Measurements from ENCODE around the gene TCF7L1.
A peak's percentile ranks its signal among the peaks of the same experiment; 100 is the strongest.
"Not testable (repeated sequence)": the region's sequence is repeated elsewhere in the genome, so short reads cannot be mapped to it uniquely, and the experiment has no call there.

TCF7L1 gene

GRCh38 chr2:85194780-85195480 is 61.7 kb downstream of the TCF7L1 start:
- H3K4me3 ChIP-seq (ENCODE audit: control insufficient read depth, low read depth, low read length): no peak overlapping the region
- DNase-seq (ENCODE audit: low read depth): no peak
- TF ChIP-seq, protein P1, sequence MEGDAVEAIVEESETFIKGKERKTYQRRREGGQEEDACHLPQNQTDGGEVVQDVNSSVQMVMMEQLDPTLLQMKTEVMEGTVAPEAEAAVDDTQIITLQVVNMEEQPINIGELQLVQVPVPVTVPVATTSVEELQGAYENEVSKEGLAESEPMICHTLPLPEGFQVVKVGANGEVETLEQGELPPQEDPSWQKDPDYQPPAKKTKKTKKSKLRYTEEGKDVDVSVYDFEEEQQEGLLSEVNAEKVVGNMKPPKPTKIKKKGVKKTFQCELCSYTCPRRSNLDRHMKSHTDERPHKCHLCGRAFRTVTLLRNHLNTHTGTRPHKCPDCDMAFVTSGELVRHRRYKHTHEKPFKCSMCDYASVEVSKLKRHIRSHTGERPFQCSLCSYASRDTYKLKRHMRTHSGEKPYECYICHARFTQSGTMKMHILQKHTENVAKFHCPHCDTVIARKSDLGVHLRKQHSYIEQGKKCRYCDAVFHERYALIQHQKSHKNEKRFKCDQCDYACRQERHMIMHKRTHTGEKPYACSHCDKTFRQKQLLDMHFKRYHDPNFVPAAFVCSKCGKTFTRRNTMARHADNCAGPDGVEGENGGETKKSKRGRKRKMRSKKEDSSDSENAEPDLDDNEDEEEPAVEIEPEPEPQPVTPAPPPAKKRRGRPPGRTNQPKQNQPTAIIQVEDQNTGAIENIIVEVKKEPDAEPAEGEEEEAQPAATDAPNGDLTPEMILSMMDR (IDR thresholded peaks at IDR 0.05; ENCODE audit: control insufficient read depth, insufficient read depth, low read depth, low read length, missing control alignments): no peak

DNA sequence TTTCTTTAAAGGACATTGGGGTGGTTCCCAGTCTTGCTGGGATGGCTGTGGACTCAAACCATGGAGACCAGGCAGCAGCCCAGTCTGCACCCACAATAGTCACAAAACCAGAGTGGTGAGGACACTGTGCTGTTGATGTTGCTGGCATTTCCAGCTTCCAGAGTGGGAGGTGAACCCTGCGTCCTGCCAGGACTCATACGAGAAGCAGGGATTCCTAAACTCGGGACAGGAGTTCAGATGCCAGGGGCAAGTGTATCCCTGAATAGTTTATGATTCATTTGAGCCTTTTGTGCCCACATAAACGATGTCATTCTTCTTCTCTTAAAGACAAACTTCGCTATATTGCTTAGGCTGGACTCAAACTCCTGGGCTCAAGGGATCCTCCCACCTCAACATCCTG is 62.8 kb downstream of the TCF7L1 start:
- no peak overlapping the region for H3K4me3 ChIP-seq (ENCODE audit: control insufficient read depth, low read depth, low read length)
- TF ChIP-seq, protein P1 (IDR thresholded peaks at IDR 0.05; ENCODE audit: control insufficient read depth, insufficient read depth, low read depth, low read length, missing control alignments): no peak
- no peak for DNase-seq (ENCODE audit: low read depth)

- H3K4me3 ChIP-seq (ENCODE audit: control insufficient read depth, low read depth, low read length): no peak overlapping the region
- TF ChIP-seq, protein P1 (IDR thresholded peaks at IDR 0.05; ENCODE audit: control insufficient read depth, insufficient read depth, low read depth, low read length, missing control alignments): no peak
- DNase-seq (ENCODE audit: low read depth): peak; percentile 51
These were observed 66.5 kb downstream of the TCF7L1 start for GRCh38 chr2:85199698-85200097.

- DNase-seq (ENCODE audit: low read depth): no peak
- TF ChIP-seq, protein P1 (IDR thresholded peaks at IDR 0.05; ENCODE audit: control insufficient read depth, insufficient read depth, low read depth, low read length, missing control alignments): no peak
- H3K4me3 ChIP-seq (ENCODE audit: control insufficient read depth, low read depth, low read length): no peak overlapping the region
These were observed 76.7 kb downstream of the TCF7L1 start for GRCh38 chr2:85209887-85210286.

DNA sequence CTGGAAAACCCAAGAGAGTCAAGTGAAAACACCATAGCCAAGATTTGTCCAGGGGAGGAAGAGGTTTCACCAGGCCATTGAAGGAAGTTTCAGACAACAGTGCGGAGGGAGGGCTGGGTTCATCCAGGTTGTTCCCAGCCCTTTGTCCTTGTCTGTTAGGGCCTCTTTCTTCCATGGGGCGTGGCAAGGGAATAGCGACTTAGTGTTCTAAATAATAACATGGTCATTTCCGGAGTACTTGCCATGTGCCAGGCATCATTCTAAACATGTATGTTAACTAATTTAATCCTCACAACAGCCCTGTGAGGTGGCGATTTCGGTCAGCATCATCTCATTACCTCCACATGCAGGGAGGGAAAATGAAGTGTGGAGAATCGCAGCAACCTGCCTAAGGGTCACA is 77.3 kb downstream of the TCF7L1 start:
- H3K4me3 ChIP-seq (ENCODE audit: control insufficient read depth, low read depth, low read length): no peak overlapping the region
- TF ChIP-seq, protein P1 (IDR thresholded peaks at IDR 0.05; ENCODE audit: control insufficient read depth, insufficient read depth, low read depth, low read length, missing control alignments): no peak
- DNase-seq (ENCODE audit: low read depth): no peak

- H3K4me3 ChIP-seq (ENCODE audit: control insufficient read depth, low read depth, low read length); DNase-seq (ENCODE audit: low read depth): not testable (repeated sequence)
These were observed 78.4 kb downstream of the TCF7L1 start for GRCh38 chr2:85211606-85212005.

DNA sequence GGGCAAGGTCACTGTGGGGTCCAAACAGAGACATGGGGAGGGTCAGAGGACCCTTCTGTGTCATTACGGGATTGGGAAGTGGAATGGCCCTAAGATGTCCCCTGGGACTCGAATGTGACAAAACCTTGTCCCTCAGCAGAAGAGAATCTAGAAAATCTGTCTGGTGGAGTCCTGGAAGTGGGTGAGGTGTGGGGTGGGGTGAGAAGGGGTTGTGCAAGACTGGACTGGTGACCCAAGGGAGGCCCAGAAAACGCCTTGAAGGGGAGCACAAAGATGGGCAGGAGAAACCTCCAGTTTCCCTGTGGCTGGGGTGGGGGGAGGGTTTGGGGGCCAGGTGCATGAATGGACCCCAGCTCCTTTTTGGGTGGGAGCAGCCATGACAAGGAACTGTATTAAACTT is 79.6 kb downstream of the TCF7L1 start:
- no peak overlapping the region for H3K4me3 ChIP-seq (ENCODE audit: control insufficient read depth, low read depth, low read length)
- DNase-seq (ENCODE audit: low read depth): no peak
- TF ChIP-seq, protein P1 (IDR thresholded peaks at IDR 0.05; ENCODE audit: control insufficient read depth, insufficient read depth, low read depth, low read length, missing control alignments): no peak
